B cell (primary cell): ENCODE measurements around the gene ANKRD23. TPM values are rescaled to one million over a fixed set of nuclear protein-coding genes. Genes with fewer than 3 reads are reported as not detected.

Experiments
- ATAC-seq: fragments of 200-7000 bp; cut with Tn5 transposase; one replicate; pipeline ENCODE4 v1.10.0; 2021; ENCODE audit warnings: low read depth, mild to moderate bottlenecking, moderate number of reproducible peaks, moderate library complexity
- CTCF ChIA-PET: fragments of 350-600 bp; sonication (Branson Sonifier 250); formaldehyde crosslinking; loops from one replicate; lab custom pipeline; 2021; ENCODE audit warnings: antibody characterized with exemption, inconsistent platforms; lab: Charles Lee
- POLR2A ChIA-PET: fragments of 350-600 bp; sonication (Branson Sonifier 250); formaldehyde crosslinking; loops from one replicate; lab custom pipeline; 2021; ENCODE audit warnings: antibody characterized with exemption; lab: Charles Lee
- DNase-seq: peaks from one replicate; pipeline ENCODE4 v3.0.0; 2013
- H2AFZ ChIP-seq: 2 replicates; pipeline ENCODE4 v1.6.1; 2012; ENCODE audit warnings: mild to moderate bottlenecking, low read depth, low read length; ENCODE audit not compliant: insufficient read depth, poor library complexity, severe bottlenecking
- H3K27ac ChIP-seq, 2 donors: 1 replicate in 1 of 2; 2 replicates in 1 of 2; pipeline ENCODE4 v1.5.1; 2012 to 2013; ENCODE audit warnings: low read length in 2 of 2, mild to moderate bottlenecking in 2 of 2, moderate library complexity in 1 of 2
- H3K27me3 ChIP-seq, 4 experiments: fragments of 200-600 bp in 1 of 4; sonication (generic) in 1 of 4; replicated peaks in 1 of 4; 1 replicate in 2 of 4; 2 replicates in 2 of 4; pipeline versions ENCODE4 v1.6.1 to v1.7.0; 2013 to 2016; ENCODE audit warnings: low read length in 3 of 4, mild to moderate bottlenecking in 2 of 4, mixed read lengths in 1 of 4, moderate library complexity in 1 of 4; ENCODE audit not compliant: insufficient read depth in 4 of 4, control insufficient read depth in 3 of 4; ENCODE audit errors: control extremely low read depth in 1 of 4
- H3K36me3 ChIP-seq, 2 experiments: replicated peaks in 1 of 2; 1 replicate in 1 of 2; 2 replicates in 1 of 2; pipeline versions ENCODE4 v1.6.1 to v1.7.1; 2013; ENCODE audit warnings: low read length in 1 of 2; ENCODE audit not compliant: insufficient read depth in 2 of 2, control insufficient read depth in 1 of 2; ENCODE audit errors: control extremely low read depth in 1 of 2, extremely low read depth in 1 of 2
- H3K4me1 ChIP-seq, 2 donors: fragments of 200-600 bp in 1 of 2; sonication (generic) in 1 of 2; 1 replicate in 1 of 2; 2 replicates in 1 of 2; pipeline versions ENCODE4 v1.5.1 to v1.6.1; 2013 to 2017; ENCODE audit warnings: low read length in 2 of 2; ENCODE audit not compliant: control insufficient read depth in 2 of 2, insufficient read depth in 2 of 2
- H3K4me2 ChIP-seq: replicated peaks from 2 replicates; pipeline ENCODE3; 2012; ENCODE audit warnings: mild to moderate bottlenecking, low read depth, low read length; ENCODE audit not compliant: poor library complexity, severe bottlenecking
- H3K4me3 ChIP-seq, 5 experiments: fragments of 200-600 bp in 1 of 5; sonication (generic) in 1 of 5; 1 replicate in 3 of 5; 2 replicates in 2 of 5; pipeline versions ENCODE4 v1.5.1 to v1.7.0; 2011 to 2016; ENCODE audit warnings: low read length in 4 of 5, mild to moderate bottlenecking in 4 of 5, low read depth in 2 of 5, control low read depth in 1 of 5, moderate library complexity in 1 of 5; ENCODE audit not compliant: insufficient read depth in 1 of 5; ENCODE audit errors: control extremely low read depth in 1 of 5, extremely low read depth in 1 of 5
- H3K79me2 ChIP-seq: fragments of 200-600 bp; sonication (generic); one replicate; pipeline ENCODE4 v1.6.0; 2016; ENCODE audit warnings: low read length; ENCODE audit not compliant: control insufficient read depth, insufficient read depth
- H3K9ac ChIP-seq: fragments of 200-600 bp; sonication (generic); 2 replicates; pipeline ENCODE4 v1.6.1; 2017; ENCODE audit warnings: mild to moderate bottlenecking, low read length, moderate library complexity
- H3K9me3 ChIP-seq, 3 donors: one replicate each; pipeline versions ENCODE4 v1.6.1 to v1.7.1; 2013; ENCODE audit warnings: low read length in 2 of 3; ENCODE audit not compliant: control insufficient read depth in 2 of 3, insufficient read depth in 1 of 3; ENCODE audit errors: control extremely low read depth in 1 of 3
- H4K20me1 ChIP-seq: 2 replicates; pipeline ENCODE4 v1.6.0; 2012; ENCODE audit warnings: mild to moderate bottlenecking, low read length; ENCODE audit not compliant: insufficient read depth, control insufficient read depth, poor library complexity, severe bottlenecking
- H3K27ac Mint-ChIP-seq: one replicate; pipeline ENCODE4 v1.8.0; 2021; ENCODE audit warnings: mixed read lengths
- H3K27me3 Mint-ChIP-seq: one replicate; pipeline ENCODE4 v1.8.0; 2021; ENCODE audit warnings: mixed read lengths
- H3K4me1 Mint-ChIP-seq: one replicate; pipeline ENCODE4 v1.8.0; 2021; ENCODE audit warnings: mixed read lengths
- H3K4me3 Mint-ChIP-seq: one replicate; pipeline ENCODE4 v1.8.0; 2021; ENCODE audit warnings: mixed read lengths
- H3K9me3 Mint-ChIP-seq: one replicate; pipeline ENCODE4 v1.8.0; 2022; ENCODE audit warnings: mixed read lengths; ENCODE audit not compliant: insufficient read depth
- CTCF ChIP-seq: fragments of 200-600 bp; IDR thresholded peaks from one replicate; pipeline ENCODE4 v1.8.0; 2022; ENCODE audit warnings: antibody characterized with exemption, mild to moderate bottlenecking
- EZH2 ChIP-seq: IDR thresholded peaks from 2 replicates; pipeline ENCODE4 v1.6.1; 2012; ENCODE audit warnings: borderline replicate concordance, low read depth, mild to moderate bottlenecking, moderate library complexity, low read length; ENCODE audit not compliant: insufficient read depth, poor library complexity, severe bottlenecking
- whole genome bisulfite sequencing: methylation state at CpG from one replicate; pipeline ENCODE4 v1.1.5; 2013; ENCODE audit warnings: missing lambda C conversion rate; ENCODE audit not compliant: insufficient coverage; 5-methylcytosine and 5-hydroxymethylcytosine counted together
- intact Hi-C: fragments of 100-400 bp; cut with micrococcal nuclease; formaldehyde crosslinking; loops from one replicate; pipeline ENCODE4 v1.10.0; 2022
- polyA minus RNA-seq: library from RNA; depleted of rRNA, polyadenylated mRNA; stranded (reverse); fragments of >200 nt; gene quantifications from 2 replicates; pipeline ENCODE4 v1.2.3, GENCODE V29; 2012
- polyA plus RNA-seq: library from polyadenylated mRNA; depleted of rRNA; stranded (reverse); fragments of >200 nt; gene quantifications from 2 replicates; pipeline ENCODE4 v1.2.3, GENCODE V29; 2012
- total RNA-seq, 2 donors: library from RNA; stranded (reverse); fragments of 120-200 nt in 1 of 2; gene quantifications; 1 replicate in 1 of 2; 2 replicates in 1 of 2; pipeline versions ENCODE4 v1.2.3 to v1.2.4, GENCODE V29; 2013 to 2022

Gene ANKRD23
- total RNA-seq (9.8 and 11.3 TPM in 2 replicates), polyA plus RNA-seq (7.3 and 8.8 TPM in 2 replicates), polyA minus RNA-seq (4.8 and 6.5 TPM in 2 replicates)
- total RNA-seq (2013): 8.0 TPM

DNA sequence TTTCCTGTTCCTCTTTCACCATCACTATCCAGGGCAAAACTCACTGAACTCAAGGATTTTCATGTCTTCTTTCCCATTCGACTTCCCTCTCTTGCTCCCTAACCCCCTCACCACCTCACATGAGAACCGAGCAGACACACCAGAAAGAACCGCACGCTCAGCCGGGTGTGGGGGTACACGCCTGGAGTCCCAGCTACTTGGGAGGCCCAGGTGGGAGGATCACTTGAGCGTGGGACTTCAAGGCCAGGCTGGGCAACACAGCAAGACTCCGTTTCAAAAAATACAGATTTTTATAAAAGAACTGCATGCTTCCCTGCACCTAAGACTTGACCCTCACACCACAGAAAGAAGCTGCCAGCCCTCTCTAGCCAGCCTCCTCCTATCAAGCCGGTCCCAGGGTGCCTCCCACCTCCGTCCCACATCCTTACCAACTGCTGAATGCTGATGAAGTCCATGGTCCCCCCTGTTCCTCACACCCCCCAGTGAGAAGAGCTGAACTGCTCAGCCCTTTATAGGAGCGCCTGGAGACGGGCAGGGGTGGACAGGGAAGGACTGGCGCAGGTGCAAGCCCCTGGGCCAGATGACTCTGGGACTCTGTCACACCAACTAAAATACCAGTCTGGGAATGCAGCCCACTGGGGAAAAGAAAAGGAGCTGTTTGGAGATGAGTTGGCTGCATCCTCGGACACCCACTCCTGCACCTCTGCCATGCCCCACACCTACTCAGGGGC, at the start of gene ANKRD23:
Gene ANKRD23 (minus strand): TSS at position 484 of the 731 bp plus-strand sequence. CDS start 29 bp downstream, at position 455.
- Histone ChIP-seq H3K36me3 (peaks cover 0 to 17% of the 10 kb centered on the region in 2 experiments), H3K4me1 (peaks cover 10 to 15% of the 10 kb centered on the region in 2 donors), H3K9me3 (no peaks in the 10 kb centered on the region), H3K4me3 (no peak within 1 kb of the TSS), H3K27ac (no peak within 1 kb of the TSS), H3K9ac (no peak within 1 kb of the TSS), H3K79me2 (no peaks in the 10 kb centered on the region), H3K4me2 (no peak within 1 kb of the TSS), H2AFZ (no peak within 1 kb of the TSS), H4K20me1 (no peaks in the 10 kb centered on the region), H3K27me3 (no peaks in the 10 kb centered on the region)
- Mint-ChIP-seq H3K4me3 (no peak within 1 kb of the TSS), H3K4me1 (peaks cover 15% of the 10 kb centered on the region), H3K9me3 (no peaks in the 10 kb centered on the region), H3K27ac (no peak within 1 kb of the TSS), H3K27me3 (no peaks in the 10 kb centered on the region)
- DNase-seq (no peak), ATAC-seq (no peak)
- intact Hi-C loops: no loop called here
- ChIA-PET CTCF (interaction anchor here (1.2 to 1.7 kb wide), 2 partner anchors 14 to 43 kb away, joined by 3 to 4 read pairs; partner anchors contain the start of gene ANKRD39), POLR2A (interaction anchor here (1.4 kb wide), 1 partner anchor 14 kb away, joined by 3 read pairs; the partner anchor contains the start of gene ANKRD39)
- 92% methylated on average over 13 of the region's 14 CpGs for WGBS
- TF ChIP-seq CTCF (no peak), EZH2 (no peak)
